Stomach (tissue), 9 donors: ENCODE results near the gene TMEM213. TPM values are rescaled to one million over a fixed set of nuclear protein-coding genes. Genes with fewer than 3 reads are reported as not detected.

ENCODE experiments used
- DNase-seq, 2 donors: peaks; one replicate each; pipeline versions ENCODE4 v3.0.0 to v3.0.0-alpha.2; 2013 to 2019
- H3K27ac ChIP-seq, 5 donors: fragments of 200-600 bp in 4 of 5; sonication (generic) in 4 of 5; one replicate each; pipeline ENCODE4 v1.5.1; 2013 to 2019; ENCODE audit warnings: mild to moderate bottlenecking in 1 of 5, moderate library complexity in 1 of 5
- H3K27me3 ChIP-seq, 3 donors: fragments of 200-600 bp; sonication (generic); one replicate each; pipeline ENCODE4 v1.5.1; 2017 to 2019; ENCODE audit warnings: mixed run types in 1 of 3
- H3K36me3 ChIP-seq, 4 donors: fragments of 200-600 bp; sonication (generic); 1 replicate in 3 of 4; 2 replicates in 1 of 4; pipeline ENCODE4 v1.5.1; 2016 to 2019
- H3K4me1 ChIP-seq, 4 donors: fragments of 200-600 bp; sonication (generic); one replicate each; pipeline ENCODE4 v1.5.1; 2016 to 2019
- H3K4me3 ChIP-seq, 4 donors: fragments of 200-600 bp; sonication (generic) in 3 of 4; one replicate each; pipeline ENCODE4 v1.5.1; 2016 to 2019; ENCODE audit warnings: mild to moderate bottlenecking in 1 of 4
- H3K9me3 ChIP-seq, 4 donors: fragments of 200-600 bp; sonication (generic); one replicate each; pipeline ENCODE4 v1.5.1; 2016 to 2019
- EP300 ChIP-seq: sonication (generic); formaldehyde crosslinking; IDR thresholded peaks from one replicate; pipeline ENCODE4 v1.6.1; 2017; ENCODE audit warnings: antibody characterized with exemption
- POLR2A ChIP-seq, 4 donors: fragments of 450-650 bp; IDR thresholded peaks; one replicate each; pipeline ENCODE4 v1.6.1; 2016; ENCODE audit warnings: antibody characterized with exemption in 4 of 4, control low read depth in 2 of 4, mild to moderate bottlenecking in 1 of 4, moderate library complexity in 1 of 4
- POLR2AphosphoS5 ChIP-seq, 3 donors: sonication (generic); formaldehyde crosslinking; IDR thresholded peaks; one replicate each; pipeline ENCODE4 v1.6.1; 2016; ENCODE audit warnings: antibody characterized with exemption in 3 of 3
- WGBS, 5 donors: extraction: QIAGEN DNeasy Blood & Tissue Kit in 3 of 5; methylation state at CpG; one replicate each; pipeline versions ENCODE4 v1.1.5 to v1.1.7; 2013 to 2018; 5-methylcytosine and 5-hydroxymethylcytosine counted together
- intact Hi-C: fragments of 100-400 bp; cut with DNase I; formaldehyde crosslinking; loops from one replicate; pipeline ENCODE4 v1.15.1; 2023; ENCODE audit warnings: low total_unique reads
- polyA plus RNA-seq, 3 donors: library from polyadenylated mRNA; stranded (reverse); fragments of 200-250 nt; gene quantifications; one replicate each; pipeline ENCODE4 v1.2.3, GENCODE V29; 2013
- total RNA-seq, 5 donors: library from RNA; depleted of rRNA; stranded (reverse); fragments of >200 nt; gene quantifications; one replicate each; pipeline versions ENCODE4 v1.1.0 to v1.2.3, GENCODE V29; 2014 to 2016
- TF ChIP-seq, protein P1 (sequence below), 7 experiments: fragments of 450-650 bp in 4 of 7; fragments of 200-600 bp in 3 of 7; sonication (generic) in 3 of 7; IDR thresholded peaks; one replicate each; pipeline ENCODE4 v1.5.1; 2016 to 2019; ENCODE audit warnings: antibody characterized with exemption in 7 of 7, control low read depth in 2 of 7, mild to moderate bottlenecking in 1 of 7
- donor health status: healthy with polysubstance abuse.
- donor health status: Bipolar disorder and iron deficiency.
- donor health status: healthy.

Gene TMEM213
- total and polyA plus RNA-seq, 8 donors = 0.08 TPM; not detected in 7

DNA sequence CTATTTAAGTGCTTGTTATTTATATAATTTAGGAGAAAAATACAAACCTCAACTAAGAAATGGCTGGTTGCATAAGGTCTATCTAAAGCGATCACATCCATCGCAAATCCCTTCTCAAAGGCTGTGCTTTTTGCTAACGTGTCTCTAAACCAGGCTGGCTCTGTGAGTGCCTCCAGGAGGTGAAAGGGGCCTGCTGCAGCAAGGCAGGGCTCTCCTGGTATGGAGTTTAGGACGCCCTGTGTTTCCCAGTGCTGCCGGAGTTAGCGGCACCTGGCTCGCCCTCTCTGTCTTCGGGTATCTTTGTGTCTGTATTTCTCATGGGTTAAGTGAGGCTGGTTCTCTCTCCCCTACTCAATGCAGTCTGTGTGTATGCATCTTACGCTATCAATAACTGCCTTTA, 68.6 kb downstream of the TMEM213 start:
- Histone ChIP-seq H3K27ac (no peak overlapping the region), H3K4me3 (no peak overlapping the region), H3K9me3 (no peaks in the 10 kb centered on the region), H3K27me3 (no peaks in the 10 kb centered on the region), H3K36me3 (peaks cover 0 to 69% (median 44%) of the 10 kb centered on the region in 4 donors), H3K4me1 (no peaks in the 10 kb centered on the region)
- intact Hi-C loops = no loop called here
- DNase-seq = no peak
- TF ChIP-seq POLR2A (IDR thresholded peaks at IDR 0.05) = no peak
- TF ChIP-seq EP300 = no peak
- TF ChIP-seq POLR2AphosphoS5 (IDR thresholded peaks at IDR 0.05) = no peak
- TF ChIP-seq, protein P1, sequence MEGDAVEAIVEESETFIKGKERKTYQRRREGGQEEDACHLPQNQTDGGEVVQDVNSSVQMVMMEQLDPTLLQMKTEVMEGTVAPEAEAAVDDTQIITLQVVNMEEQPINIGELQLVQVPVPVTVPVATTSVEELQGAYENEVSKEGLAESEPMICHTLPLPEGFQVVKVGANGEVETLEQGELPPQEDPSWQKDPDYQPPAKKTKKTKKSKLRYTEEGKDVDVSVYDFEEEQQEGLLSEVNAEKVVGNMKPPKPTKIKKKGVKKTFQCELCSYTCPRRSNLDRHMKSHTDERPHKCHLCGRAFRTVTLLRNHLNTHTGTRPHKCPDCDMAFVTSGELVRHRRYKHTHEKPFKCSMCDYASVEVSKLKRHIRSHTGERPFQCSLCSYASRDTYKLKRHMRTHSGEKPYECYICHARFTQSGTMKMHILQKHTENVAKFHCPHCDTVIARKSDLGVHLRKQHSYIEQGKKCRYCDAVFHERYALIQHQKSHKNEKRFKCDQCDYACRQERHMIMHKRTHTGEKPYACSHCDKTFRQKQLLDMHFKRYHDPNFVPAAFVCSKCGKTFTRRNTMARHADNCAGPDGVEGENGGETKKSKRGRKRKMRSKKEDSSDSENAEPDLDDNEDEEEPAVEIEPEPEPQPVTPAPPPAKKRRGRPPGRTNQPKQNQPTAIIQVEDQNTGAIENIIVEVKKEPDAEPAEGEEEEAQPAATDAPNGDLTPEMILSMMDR (IDR thresholded peaks at IDR 0.05) = no peak
- WGBS, 5 donors = 93 to 97% (median 97%) methylated on average over 9 of the region's 9 CpGs

DNA sequence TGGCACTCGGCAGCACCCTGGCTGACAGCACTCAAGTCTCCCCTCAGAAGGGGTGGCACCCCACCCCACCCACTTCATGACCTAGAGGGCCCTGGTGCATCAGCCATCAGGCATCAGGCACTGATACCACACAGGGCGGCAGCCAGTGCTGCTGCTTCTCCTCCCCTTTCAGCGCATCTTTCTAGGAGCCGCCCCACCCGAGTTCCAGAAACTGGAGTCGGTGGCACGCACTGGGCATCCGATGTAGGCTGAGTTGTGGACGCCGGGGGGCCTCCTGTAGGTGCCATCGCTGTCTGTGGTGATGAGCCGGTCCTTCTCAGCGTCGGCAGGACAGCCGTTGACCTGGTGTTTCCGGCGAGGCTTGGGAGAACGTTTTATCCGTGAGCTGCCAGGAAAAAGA, 70.0 kb downstream of the TMEM213 start:
- no peak overlapping the region for H3K27ac ChIP-seq
- WGBS, 5 donors = 95 to 97% (median 95%) methylated on average over 19 of the region's 19 CpGs
- no peak overlapping the region for H3K4me3 ChIP-seq
- TF ChIP-seq POLR2A (IDR thresholded peaks at IDR 0.05) = no peak
- TF ChIP-seq POLR2AphosphoS5 (IDR thresholded peaks at IDR 0.05) = no peak
- no peaks in the 10 kb centered on the region for H3K9me3 ChIP-seq
- intact Hi-C loops = no loop called here
- H3K36me3 ChIP-seq = peaks cover 0 to 65% (median 44%) of the 10 kb centered on the region in 4 donors
- no peak for DNase-seq
- no peaks in the 10 kb centered on the region for H3K27me3 ChIP-seq
- no peaks in the 10 kb centered on the region for H3K4me1 ChIP-seq

DNA sequence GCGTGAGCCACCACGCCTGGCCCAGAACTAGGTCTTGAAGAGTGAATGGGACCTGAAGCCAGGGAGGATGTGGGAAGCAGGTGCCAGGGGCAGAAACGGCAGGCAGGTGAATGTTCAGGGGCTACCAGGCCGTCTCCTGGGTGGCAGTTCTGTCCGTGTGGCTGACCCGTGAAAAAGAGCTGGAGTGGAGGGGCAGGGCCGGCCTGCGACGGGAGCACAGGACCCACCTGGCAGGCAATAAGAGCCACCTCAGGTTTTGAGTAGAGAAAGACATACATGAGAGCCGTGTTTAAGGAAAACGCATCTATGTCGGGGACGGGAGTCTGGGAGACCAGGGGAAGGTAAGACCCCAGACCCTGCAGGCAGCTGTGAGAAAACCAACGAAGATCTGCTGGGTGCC, 70.9 kb downstream of the TMEM213 start:
- Histone ChIP-seq H3K9me3 (no peaks in the 10 kb centered on the region), H3K4me3 (no peak overlapping the region), H3K27ac (no peak overlapping the region), H3K4me1 (no peaks in the 10 kb centered on the region), H3K36me3 (peaks cover 0 to 58% (median 42%) of the 10 kb centered on the region in 4 donors), H3K27me3 (no peaks in the 10 kb centered on the region)
- intact Hi-C loops = no loop called here
- 90 to 97% (median 94%) methylated on average over 14 of the region's 14 CpGs for WGBS, 5 donors
- no peak for DNase-seq
- TF ChIP-seq POLR2A (IDR thresholded peaks at IDR 0.05) = no peak
- TF ChIP-seq, protein P1 (IDR thresholded peaks at IDR 0.05) = no peak
- TF ChIP-seq EP300 = no peak
- TF ChIP-seq POLR2AphosphoS5 (IDR thresholded peaks at IDR 0.05) = no peak

DNA sequence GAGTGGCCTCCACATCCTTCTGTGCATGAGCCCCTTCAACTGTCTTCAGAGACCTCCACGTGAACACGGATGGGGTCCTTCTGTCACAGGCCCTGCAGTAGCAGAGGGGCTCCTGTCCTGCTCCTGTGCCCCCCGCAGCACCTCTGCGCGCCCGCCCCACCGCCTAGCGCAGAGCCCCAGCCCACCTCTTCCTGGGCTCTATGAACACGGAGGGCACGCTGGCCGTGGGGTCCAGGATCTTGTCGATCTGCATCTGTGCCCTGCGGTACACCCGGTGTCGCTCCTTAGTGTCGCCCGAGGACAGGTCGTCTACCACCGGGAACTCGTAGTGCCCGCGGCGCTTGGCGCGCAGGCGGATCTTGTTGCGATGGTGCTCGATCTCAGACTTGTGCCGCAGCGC, 71.6 kb downstream of the TMEM213 start:
- no peak overlapping the region for H3K27ac ChIP-seq
- H3K4me3 ChIP-seq = no peak overlapping the region
- H3K36me3 ChIP-seq = peaks cover 0 to 52% (median 37%) of the 10 kb centered on the region in 4 donors
- no peaks in the 10 kb centered on the region for H3K27me3 ChIP-seq
- H3K9me3 ChIP-seq = no peaks in the 10 kb centered on the region
- intact Hi-C loops = no loop called here
- H3K4me1 ChIP-seq = no peaks in the 10 kb centered on the region
- WGBS, 5 donors = 95 to 98% (median 97%) methylated on average over 30 of the region's 30 CpGs
- TF ChIP-seq POLR2AphosphoS5 (IDR thresholded peaks at IDR 0.05) (no peak), EP300 (no peak), POLR2A (IDR thresholded peaks at IDR 0.05) (no peak)
- TF ChIP-seq, protein P1 (IDR thresholded peaks at IDR 0.05) = no peak
- no peak for DNase-seq

DNA sequence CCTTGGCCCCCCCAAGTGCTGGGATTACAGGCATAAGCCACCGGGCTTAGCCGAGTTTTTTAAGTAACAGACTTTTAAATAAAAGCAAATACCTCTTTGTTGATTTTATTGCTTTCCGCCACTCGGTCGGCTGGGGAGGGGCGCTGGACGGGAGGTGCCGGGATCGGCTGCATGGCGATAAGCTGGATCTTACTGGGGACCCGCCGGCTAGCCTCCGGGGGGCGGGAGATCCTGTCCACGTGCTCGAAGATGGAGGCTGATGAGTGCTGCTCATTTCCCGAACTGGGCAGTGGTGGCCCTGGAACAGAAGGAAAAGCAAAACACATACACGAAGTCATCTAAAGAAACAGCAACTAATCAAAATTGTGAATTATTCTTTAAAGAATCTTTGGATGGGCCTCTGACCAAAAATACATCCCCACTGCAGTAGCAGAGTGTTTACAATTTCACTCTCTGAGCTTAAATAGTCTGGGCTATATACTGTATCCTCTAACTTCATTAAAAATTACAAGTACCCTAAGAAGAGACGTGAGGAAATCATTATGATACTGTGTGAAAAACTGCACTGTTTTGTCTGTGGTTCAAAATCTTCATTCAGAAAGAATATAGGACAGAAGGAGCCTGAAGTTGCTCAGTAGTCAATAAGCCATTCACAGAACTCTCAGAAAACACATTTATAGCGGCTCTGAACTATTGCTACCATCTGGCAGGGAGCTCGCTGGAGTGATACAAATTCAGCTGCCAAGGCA, 73.4 kb downstream of the TMEM213 start:
- intact Hi-C loops = no loop called here

More for the DNA sequence above, 73.4 kb downstream of the TMEM213 start:
- Histone ChIP-seq H3K4me3 (no peak overlapping the region), H3K4me1 (no peaks in the 10 kb centered on the region), H3K36me3 (peaks cover 0 to 49% (median 35%) of the 10 kb centered on the region in 4 donors), H3K9me3 (no peaks in the 10 kb centered on the region), H3K27ac (no peak overlapping the region), H3K27me3 (no peaks in the 10 kb centered on the region)
- WGBS, 5 donors = 91 to 97% (median 96%) methylated on average over 21 of the region's 21 CpGs
- no peak for DNase-seq
- no peak for TF ChIP-seq POLR2A (IDR thresholded peaks at IDR 0.05)
- TF ChIP-seq EP300 = no peak
- TF ChIP-seq, protein P1 (IDR thresholded peaks at IDR 0.05) = no peak
- no peak for TF ChIP-seq POLR2AphosphoS5 (IDR thresholded peaks at IDR 0.05)
